Ishikawa (cell line): ENCODE results near the gene SCCPDH.

Experiments
- CEBPB ChIP-seq: IDR thresholded peaks from 2 replicates; pipeline ENCODE4 v1.6.1; 2012
- CREB1 ChIP-seq: IDR thresholded peaks from 2 replicates; pipeline ENCODE4 v1.6.1; 2012; ENCODE audit warnings: low read depth
- EGR1 ChIP-seq: IDR thresholded peaks from 2 replicates; pipeline ENCODE4 v1.6.1; 2012
- EP300 ChIP-seq: IDR thresholded peaks from 2 replicates; pipeline ENCODE4 v1.6.1; 2012; ENCODE audit warnings: borderline replicate concordance
- FOXM1 ChIP-seq: IDR thresholded peaks from 2 replicates; pipeline ENCODE4 v1.6.1; 2012; ENCODE audit warnings: low read depth, borderline replicate concordance
- NFIC ChIP-seq: IDR thresholded peaks from 2 replicates; pipeline ENCODE4 v1.6.1; 2012
- RAD21 ChIP-seq: IDR thresholded peaks from 2 replicates; pipeline ENCODE4 v1.6.1; 2012; ENCODE audit warnings: low read depth
- TAF1 ChIP-seq: IDR thresholded peaks from 2 replicates; pipeline ENCODE4 v1.6.1; 2012; ENCODE audit warnings: low read depth, mild to moderate bottlenecking
- TCF12 ChIP-seq: IDR thresholded peaks from 2 replicates; pipeline ENCODE4 v1.6.1; 2012; ENCODE audit warnings: low read depth
- TEAD4 ChIP-seq: IDR thresholded peaks from 2 replicates; pipeline ENCODE4 v1.6.1; 2012
- YY1 ChIP-seq: IDR thresholded peaks from 2 replicates; pipeline ENCODE4 v1.6.1; 2012; ENCODE audit warnings: low read depth
- ZBTB7A ChIP-seq: IDR thresholded peaks from 2 replicates; pipeline ENCODE4 v1.6.1; 2012; ENCODE audit warnings: low read depth
- TF ChIP-seq, protein P1 (sequence below): IDR thresholded peaks from 2 replicates; pipeline ENCODE4 v1.6.1; 2012; ENCODE audit warnings: low read depth, mild to moderate bottlenecking
- TF ChIP-seq, protein P2 (sequence below): IDR thresholded peaks from 2 replicates; pipeline ENCODE4 v1.6.1; 2012
- TF ChIP-seq, protein P3 (sequence below): IDR thresholded peaks from 2 replicates; pipeline ENCODE4 v1.6.1; 2012

SCCPDH gene

GRCh38 chr1:246726255-246726679 lies 2.1 kb downstream of the SCCPDH start:
- TF ChIP-seq ZBTB7A (no peak), CEBPB (no peak), FOXM1 (no peak), TCF12 (no peak), RAD21 (no peak)

- TF ChIP-seq RAD21, result no peak
- TF ChIP-seq, protein P1, sequence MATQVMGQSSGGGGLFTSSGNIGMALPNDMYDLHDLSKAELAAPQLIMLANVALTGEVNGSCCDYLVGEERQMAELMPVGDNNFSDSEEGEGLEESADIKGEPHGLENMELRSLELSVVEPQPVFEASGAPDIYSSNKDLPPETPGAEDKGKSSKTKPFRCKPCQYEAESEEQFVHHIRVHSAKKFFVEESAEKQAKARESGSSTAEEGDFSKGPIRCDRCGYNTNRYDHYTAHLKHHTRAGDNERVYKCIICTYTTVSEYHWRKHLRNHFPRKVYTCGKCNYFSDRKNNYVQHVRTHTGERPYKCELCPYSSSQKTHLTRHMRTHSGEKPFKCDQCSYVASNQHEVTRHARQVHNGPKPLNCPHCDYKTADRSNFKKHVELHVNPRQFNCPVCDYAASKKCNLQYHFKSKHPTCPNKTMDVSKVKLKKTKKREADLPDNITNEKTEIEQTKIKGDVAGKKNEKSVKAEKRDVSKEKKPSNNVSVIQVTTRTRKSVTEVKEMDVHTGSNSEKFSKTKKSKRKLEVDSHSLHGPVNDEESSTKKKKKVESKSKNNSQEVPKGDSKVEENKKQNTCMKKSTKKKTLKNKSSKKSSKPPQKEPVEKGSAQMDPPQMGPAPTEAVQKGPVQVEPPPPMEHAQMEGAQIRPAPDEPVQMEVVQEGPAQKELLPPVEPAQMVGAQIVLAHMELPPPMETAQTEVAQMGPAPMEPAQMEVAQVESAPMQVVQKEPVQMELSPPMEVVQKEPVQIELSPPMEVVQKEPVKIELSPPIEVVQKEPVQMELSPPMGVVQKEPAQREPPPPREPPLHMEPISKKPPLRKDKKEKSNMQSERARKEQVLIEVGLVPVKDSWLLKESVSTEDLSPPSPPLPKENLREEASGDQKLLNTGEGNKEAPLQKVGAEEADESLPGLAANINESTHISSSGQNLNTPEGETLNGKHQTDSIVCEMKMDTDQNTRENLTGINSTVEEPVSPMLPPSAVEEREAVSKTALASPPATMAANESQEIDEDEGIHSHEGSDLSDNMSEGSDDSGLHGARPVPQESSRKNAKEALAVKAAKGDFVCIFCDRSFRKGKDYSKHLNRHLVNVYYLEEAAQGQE, result no peak
- no peak for TF ChIP-seq TEAD4
- no peak for TF ChIP-seq ZBTB7A
- TF ChIP-seq CREB1, result no peak
- TF ChIP-seq, protein P2, sequence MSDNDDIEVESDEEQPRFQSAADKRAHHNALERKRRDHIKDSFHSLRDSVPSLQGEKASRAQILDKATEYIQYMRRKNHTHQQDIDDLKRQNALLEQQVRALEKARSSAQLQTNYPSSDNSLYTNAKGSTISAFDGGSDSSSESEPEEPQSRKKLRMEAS, result no peak
- no peak for TF ChIP-seq TCF12
- no peak for TF ChIP-seq CEBPB
- TF ChIP-seq FOXM1, result no peak
- no peak for TF ChIP-seq NFIC
Measured at GRCh38 chr1:246726881-246727280, 2.7 kb downstream of the SCCPDH start.

GRCh38 chr1:246727594-246727993 lies 3.4 kb downstream of the SCCPDH start:
- no peak for TF ChIP-seq EGR1
- no peak for TF ChIP-seq TEAD4
- TF ChIP-seq, protein P1, result no peak
- TF ChIP-seq RAD21, result no peak
- no peak for TF ChIP-seq CEBPB
- TF ChIP-seq, protein P2, result no peak
- TF ChIP-seq TCF12, result no peak
- TF ChIP-seq, protein P3, sequence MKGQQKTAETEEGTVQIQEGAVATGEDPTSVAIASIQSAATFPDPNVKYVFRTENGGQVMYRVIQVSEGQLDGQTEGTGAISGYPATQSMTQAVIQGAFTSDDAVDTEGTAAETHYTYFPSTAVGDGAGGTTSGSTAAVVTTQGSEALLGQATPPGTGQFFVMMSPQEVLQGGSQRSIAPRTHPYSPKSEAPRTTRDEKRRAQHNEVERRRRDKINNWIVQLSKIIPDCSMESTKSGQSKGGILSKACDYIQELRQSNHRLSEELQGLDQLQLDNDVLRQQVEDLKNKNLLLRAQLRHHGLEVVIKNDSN, result no peak
- no peak for TF ChIP-seq NFIC
- no peak for TF ChIP-seq EP300
- TF ChIP-seq TAF1, result no peak
- TF ChIP-seq YY1, result no peak
- no peak for TF ChIP-seq CREB1
- TF ChIP-seq ZBTB7A, result no peak
- TF ChIP-seq FOXM1, result no peak

DNA sequence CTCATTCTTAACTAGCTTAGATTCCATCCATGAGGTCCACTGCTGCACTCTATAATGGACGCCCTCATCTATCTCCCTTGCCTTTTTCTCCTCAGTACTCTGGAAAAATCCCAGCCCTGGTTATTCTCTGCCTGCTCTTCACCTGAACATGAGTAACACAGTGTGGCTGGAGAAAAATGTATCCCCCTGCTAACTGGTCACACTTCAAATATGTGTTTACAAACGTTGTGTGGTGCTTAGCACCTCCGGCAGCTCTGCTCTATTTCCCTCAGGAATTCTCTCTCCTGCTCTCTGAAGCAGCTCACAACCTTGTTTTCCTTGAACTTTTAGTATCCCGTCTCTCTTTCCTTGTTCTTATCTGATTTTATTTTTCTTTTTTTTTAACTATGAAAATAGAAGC lies 4.1 kb downstream of the SCCPDH start:
- TF ChIP-seq, protein P2, result no peak
- no peak for TF ChIP-seq TAF1
- no peak for TF ChIP-seq TEAD4
- TF ChIP-seq TCF12, result no peak
- TF ChIP-seq CREB1, result no peak
- TF ChIP-seq CEBPB, result no peak
- TF ChIP-seq NFIC, result no peak
- TF ChIP-seq, protein P3, result no peak
- no peak for TF ChIP-seq YY1
- TF ChIP-seq RAD21, result no peak
- TF ChIP-seq ZBTB7A, result no peak
- TF ChIP-seq, protein P1, result no peak
- TF ChIP-seq EP300, result no peak
- TF ChIP-seq EGR1, result no peak
- no peak for TF ChIP-seq FOXM1

DNA sequence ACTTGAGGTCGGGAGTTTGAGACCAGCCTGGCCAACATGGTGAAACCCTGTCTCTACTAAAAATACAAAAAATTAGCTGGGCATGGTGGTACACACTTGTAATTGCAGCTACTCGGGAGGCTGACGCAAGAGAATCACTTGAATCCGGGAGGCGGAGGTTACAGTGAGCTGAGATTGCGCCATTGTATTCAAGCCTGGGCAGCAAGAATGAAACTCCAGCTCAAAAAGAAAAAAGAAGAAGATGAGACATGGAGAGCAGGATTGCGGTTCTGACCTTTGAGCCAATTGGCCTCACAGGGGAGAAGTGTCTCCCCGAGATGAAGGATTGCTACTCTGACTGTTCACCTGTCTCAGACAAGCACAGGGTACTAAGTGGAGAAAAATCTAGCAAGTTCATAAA lies 6.6 kb downstream of the SCCPDH start:
- no peak for TF ChIP-seq TAF1
- no peak for TF ChIP-seq YY1
- no peak for TF ChIP-seq TCF12
- TF ChIP-seq NFIC, result no peak
- no peak for TF ChIP-seq CEBPB
- TF ChIP-seq, protein P3, result no peak
- no peak for TF ChIP-seq RAD21
- no peak for TF ChIP-seq ZBTB7A
- TF ChIP-seq, protein P2, result no peak
- no peak for TF ChIP-seq EGR1
- TF ChIP-seq, protein P1, result no peak
- TF ChIP-seq CREB1, result no peak
- no peak for TF ChIP-seq FOXM1
- TF ChIP-seq TEAD4, result no peak
- no peak for TF ChIP-seq EP300
